ENCODE results near the gene ASIC2. TPM values are rescaled to one million over a fixed set of nuclear protein-coding genes. Genes with fewer than 3 reads are reported as not detected.

The ASIC2 gene
- total RNA-seq, 1 donor from 2014 or later, result not detected

GRCh38 chr17:33056399-33057146 lies 236.5 kb downstream of the ASIC2 start:
- intact Hi-C loops (cut with DNase I), result no loop called here
- DNase-seq (ENCODE audit: extremely low spot score in 2 of 2), result peak in 1 of 2 donors; percentile 43
- no peaks in the 10 kb centered on the region for H3K4me1 ChIP-seq
- H3K36me3 ChIP-seq, result no peaks in the 10 kb centered on the region
- TF ChIP-seq POLR2AphosphoS5 (IDR thresholded peaks at IDR 0.05; ENCODE audit: insufficient read depth in 1 of 2, low read depth in 1 of 2) (no peak), CTCF (IDR thresholded peaks at IDR 0.05) (no peak), POLR2A (IDR thresholded peaks at IDR 0.05) (no peak)
- H3K27me3 ChIP-seq, result no peaks in the 10 kb centered on the region
- no peaks in the 10 kb centered on the region for H3K9me3 ChIP-seq
- H3K27ac ChIP-seq, result no peak overlapping the region
- H3K4me3 ChIP-seq, result no peak overlapping the region

GRCh38 chr17:33055746-33056145 lies 237.3 kb downstream of the ASIC2 start:
- peak; percentile 22 to 28 for DNase-seq (ENCODE audit: extremely low spot score in 2 of 2)
- no peaks in the 10 kb centered on the region for H3K9me3 ChIP-seq
- TF ChIP-seq CTCF (IDR thresholded peaks at IDR 0.05), result no peak
- TF ChIP-seq POLR2A (IDR thresholded peaks at IDR 0.05), result no peak
- no peak for TF ChIP-seq POLR2AphosphoS5 (IDR thresholded peaks at IDR 0.05; ENCODE audit: insufficient read depth in 1 of 2, low read depth in 1 of 2)
- no peak overlapping the region for H3K4me3 ChIP-seq
- no peaks in the 10 kb centered on the region for H3K27me3 ChIP-seq
- no peaks in the 10 kb centered on the region for H3K4me1 ChIP-seq
- no peak overlapping the region for H3K27ac ChIP-seq
- H3K36me3 ChIP-seq, result no peaks in the 10 kb centered on the region
- intact Hi-C loops (cut with DNase I), result no loop called here

GRCh38 chr17:33055171-33055611 lies 237.9 kb downstream of the ASIC2 start:
- Histone ChIP-seq H3K4me3 (no peak overlapping the region), H3K9me3 (no peaks in the 10 kb centered on the region), H3K36me3 (no peaks in the 10 kb centered on the region), H3K27ac (no peak overlapping the region), H3K27me3 (no peaks in the 10 kb centered on the region), H3K4me1 (no peaks in the 10 kb centered on the region)
- intact Hi-C loops (cut with DNase I), result no loop called here
- DNase-seq (ENCODE audit: extremely low spot score in 2 of 2), result peak; percentile 58 to 77
- no peak for TF ChIP-seq POLR2AphosphoS5 (IDR thresholded peaks at IDR 0.05; ENCODE audit: insufficient read depth in 1 of 2, low read depth in 1 of 2)
- no peak for TF ChIP-seq CTCF (IDR thresholded peaks at IDR 0.05)

GRCh38 chr17:33054412-33054811 lies 238.7 kb downstream of the ASIC2 start:
- no peak overlapping the region for H3K27ac ChIP-seq
- no peaks in the 10 kb centered on the region for H3K36me3 ChIP-seq
- TF ChIP-seq CTCF (IDR thresholded peaks at IDR 0.05) (no peak), POLR2A (IDR thresholded peaks at IDR 0.05) (no peak), POLR2AphosphoS5 (IDR thresholded peaks at IDR 0.05; ENCODE audit: insufficient read depth in 1 of 2, low read depth in 1 of 2) (no peak)
- DNase-seq (ENCODE audit: extremely low spot score in 2 of 2), result peak; percentile 16 to 27
- H3K4me1 ChIP-seq, result no peaks in the 10 kb centered on the region
- H3K9me3 ChIP-seq, result no peaks in the 10 kb centered on the region
- no peak overlapping the region for H3K4me3 ChIP-seq
- H3K27me3 ChIP-seq, result no peaks in the 10 kb centered on the region
- intact Hi-C loops (cut with DNase I), result no loop called here

GRCh38 chr17:33053676-33054075 lies 239.4 kb downstream of the ASIC2 start:
- H3K27ac ChIP-seq, result no peak overlapping the region
- intact Hi-C loops (cut with DNase I), result no loop called here
- H3K4me1 ChIP-seq, result no peaks in the 10 kb centered on the region
- H3K4me3 ChIP-seq, result no peak overlapping the region
- H3K27me3 ChIP-seq, result no peaks in the 10 kb centered on the region
- DNase-seq (ENCODE audit: extremely low spot score in 2 of 2), result no peak
- TF ChIP-seq CTCF (IDR thresholded peaks at IDR 0.05) (no peak), POLR2A (IDR thresholded peaks at IDR 0.05) (no peak), POLR2AphosphoS5 (IDR thresholded peaks at IDR 0.05; ENCODE audit: insufficient read depth in 1 of 2, low read depth in 1 of 2) (no peak)
- H3K9me3 ChIP-seq, result no peaks in the 10 kb centered on the region
- H3K36me3 ChIP-seq, result no peaks in the 10 kb centered on the region

Data from vagina (tissue), 2 donors.